K562 (cell line): Measurements from ENCODE around the gene CCDC117. TPM values are rescaled to one million over a fixed set of nuclear protein-coding genes. Genes with fewer than 3 reads are reported as not detected.

Experiments
- BHLHE40 ChIP-seq: IDR thresholded peaks from 2 replicates; pipeline ENCODE4 v1.6.1; 2011; ENCODE audit warnings: low read length, improper control_type of control experiment
- L3MBTL2 ChIP-seq: fragments of 450-650 bp; IDR thresholded peaks from 2 replicates; pipeline ENCODE4 v1.6.1; 2016; ENCODE audit warnings: mild to moderate bottlenecking, moderate library complexity
- MGA ChIP-seq: fragments of 450-650 bp; IDR thresholded peaks from 2 replicates; pipeline ENCODE4 v1.6.1; 2016; ENCODE audit warnings: mild to moderate bottlenecking, moderate library complexity
- PCBP2 ChIP-seq: fragments of 200-400 bp; formaldehyde crosslinking; IDR thresholded peaks from 2 replicates; pipeline ENCODE4 v1.6.1; 2018; ENCODE audit warnings: low read length, low read depth, mild to moderate bottlenecking, moderate library complexity; ENCODE audit not compliant: poor library complexity, severe bottlenecking
- RNF2 ChIP-seq: sonication (generic); IDR thresholded peaks from 2 replicates; pipeline ENCODE4 v1.6.1; 2016
- ZNF41 ChIP-seq: fragments of 250-450 bp; sonication (Bioruptor Pico); conservative IDR thresholded peaks from 2 replicates; pipeline ENCODE4 v1.4.0; 2020; ENCODE audit warnings: mild to moderate bottlenecking
- ZNF639 ChIP-seq, 2 experiments: fragments of 200-800 bp in 1 of 2; sonication (Bioruptor generic) in 1 of 2; sonication (generic) in 1 of 2; formaldehyde crosslinking in 1 of 2; IDR thresholded peaks in 1 of 2; conservative IDR thresholded peaks in 1 of 2; 2 replicates each; pipeline versions ENCODE4 v1.5.0 to v1.6.1; 2016 to 2020; ENCODE audit warnings: missing compliant biosample characterization in 1 of 2, missing genetic modification characterization in 1 of 2, missing genetic modification reagents in 1 of 2
- polyA plus RNA-seq, 8 experiments: library from polyadenylated mRNA; depleted of rRNA in 4 of 8; stranded (reverse) in 5 of 8; unstranded in 3 of 8; fragments of >200 nt; fragmentation: Nextera tagmentation in 2 of 8; fragmentation: Illumina TruSeq in 1 of 8; extraction: Ambion mirVana in 2 of 8; extraction: Trizol in 1 of 8; gene quantifications; 2 replicates each; pipeline versions ENCODE4 v1.2.1 to v1.2.3, GENCODE V29; 2011 to 2014; ENCODE audit warnings: inconsistent platforms in 1 of 8, missing spikeins in 1 of 8
- total RNA-seq, 7 experiments: library from RNA; depleted of rRNA in 6 of 7; stranded (reverse); fragments of >200 nt in 6 of 7; fragmentation: Illumina TruSeq in 2 of 7; extraction: Trizol in 2 of 7; gene quantifications; 2 replicates each; pipeline versions ENCODE4 v1.2.1 to v1.2.3, GENCODE V29; 2011 to 2021; ENCODE audit warnings: low replicate concordance in 1 of 7
- TF ChIP-seq, protein P1 (sequence below): fragments of 450-650 bp; formaldehyde crosslinking; IDR thresholded peaks from 2 replicates; pipeline ENCODE4 v1.4.0; 2022; ENCODE audit warnings: missing genetic modification characterization
- TF ChIP-seq, protein P2 (sequence below): fragments of 150-350 bp; conservative IDR thresholded peaks from 2 replicates; pipeline ENCODE4 v1.6.1; 2014; ENCODE audit warnings: low read length

Gene CCDC117
- total and polyA plus RNA-seq, 9 of the 15 experiments (the other 6 are each of a cell fraction or from before 2014, with no cell fraction given): 5.7 to 23.3 (median 15.8) TPM

DNA sequence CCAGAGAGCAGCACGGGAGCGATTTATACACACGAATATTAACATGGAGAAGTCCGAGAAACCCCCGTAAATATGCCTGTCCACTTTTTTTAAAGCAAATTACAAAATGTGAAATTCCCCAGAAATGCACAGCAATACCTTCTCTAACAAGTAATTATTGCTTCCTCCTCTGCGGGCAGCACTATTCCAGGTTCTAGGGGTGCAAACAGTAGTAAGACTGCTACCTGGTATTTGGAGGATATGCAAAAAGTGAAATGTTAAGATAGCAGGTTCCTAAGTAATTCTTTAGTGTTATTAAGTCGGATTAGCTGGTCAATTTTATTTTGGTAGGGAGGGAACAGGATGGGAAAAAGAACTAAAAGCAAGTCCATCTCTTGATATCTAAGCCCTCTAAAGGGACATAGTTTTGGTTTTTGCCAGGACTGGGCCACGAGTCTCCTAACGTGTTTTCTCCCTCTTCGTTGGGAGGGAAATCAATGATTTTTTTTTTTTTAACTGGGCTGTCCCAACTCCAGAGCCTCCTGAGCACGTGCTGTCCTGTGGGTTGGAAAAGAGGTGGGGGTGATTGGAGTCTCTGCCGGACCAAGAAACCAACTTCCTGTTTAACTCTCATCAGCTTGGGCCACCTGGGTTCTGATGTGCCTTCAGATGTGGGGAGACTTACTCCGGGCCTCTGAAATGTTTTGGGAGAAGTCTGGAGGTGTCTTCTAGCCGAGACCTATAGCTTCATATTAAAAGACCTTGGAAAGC, 29.5 kb downstream of the CCDC117 start (continued):
- TF ChIP-seq, protein P1, sequence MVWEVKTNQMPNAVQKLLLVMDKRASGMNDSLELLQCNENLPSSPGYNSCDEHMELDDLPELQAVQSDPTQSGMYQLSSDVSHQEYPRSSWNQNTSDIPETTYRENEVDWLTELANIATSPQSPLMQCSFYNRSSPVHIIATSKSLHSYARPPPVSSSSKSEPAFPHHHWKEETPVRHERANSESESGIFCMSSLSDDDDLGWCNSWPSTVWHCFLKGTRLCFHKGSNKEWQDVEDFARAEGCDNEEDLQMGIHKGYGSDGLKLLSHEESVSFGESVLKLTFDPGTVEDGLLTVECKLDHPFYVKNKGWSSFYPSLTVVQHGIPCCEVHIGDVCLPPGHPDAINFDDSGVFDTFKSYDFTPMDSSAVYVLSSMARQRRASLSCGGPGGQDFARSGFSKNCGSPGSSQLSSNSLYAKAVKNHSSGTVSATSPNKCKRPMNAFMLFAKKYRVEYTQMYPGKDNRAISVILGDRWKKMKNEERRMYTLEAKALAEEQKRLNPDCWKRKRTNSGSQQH (CRISPR knock-in tag): no peak
- TF ChIP-seq, protein P2, sequence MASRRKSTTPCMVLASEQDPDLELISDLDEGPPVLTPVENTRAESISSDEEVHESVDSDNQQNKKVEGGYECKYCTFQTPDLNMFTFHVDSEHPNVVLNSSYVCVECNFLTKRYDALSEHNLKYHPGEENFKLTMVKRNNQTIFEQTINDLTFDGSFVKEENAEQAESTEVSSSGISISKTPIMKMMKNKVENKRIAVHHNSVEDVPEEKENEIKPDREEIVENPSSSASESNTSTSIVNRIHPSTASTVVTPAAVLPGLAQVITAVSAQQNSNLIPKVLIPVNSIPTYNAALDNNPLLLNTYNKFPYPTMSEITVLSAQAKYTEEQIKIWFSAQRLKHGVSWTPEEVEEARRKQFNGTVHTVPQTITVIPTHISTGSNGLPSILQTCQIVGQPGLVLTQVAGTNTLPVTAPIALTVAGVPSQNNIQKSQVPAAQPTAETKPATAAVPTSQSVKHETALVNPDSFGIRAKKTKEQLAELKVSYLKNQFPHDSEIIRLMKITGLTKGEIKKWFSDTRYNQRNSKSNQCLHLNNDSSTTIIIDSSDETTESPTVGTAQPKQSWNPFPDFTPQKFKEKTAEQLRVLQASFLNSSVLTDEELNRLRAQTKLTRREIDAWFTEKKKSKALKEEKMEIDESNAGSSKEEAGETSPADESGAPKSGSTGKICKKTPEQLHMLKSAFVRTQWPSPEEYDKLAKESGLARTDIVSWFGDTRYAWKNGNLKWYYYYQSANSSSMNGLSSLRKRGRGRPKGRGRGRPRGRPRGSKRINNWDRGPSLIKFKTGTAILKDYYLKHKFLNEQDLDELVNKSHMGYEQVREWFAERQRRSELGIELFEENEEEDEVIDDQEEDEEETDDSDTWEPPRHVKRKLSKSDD: no peak
- TF ChIP-seq PCBP2: no peak
- peak; percentile 89 for TF ChIP-seq BHLHE40
- TF ChIP-seq RNF2: no peak
- TF ChIP-seq MGA: peak; percentile 74
- peak; percentile 86 for TF ChIP-seq L3MBTL2
- TF ChIP-seq ZNF41 (CRISPR knock-in tag): no peak
- TF ChIP-seq ZNF639 (CRISPR knock-in tag; conservative IDR thresholded peaks at IDR 0.05 in 1 of 2, IDR thresholded peaks at IDR 0.05 in 1 of 2): 0 out of 4 replicates have a peak, but pooled peaks of 1 of the 2 experiments have one; percentile 2
